ENCODE measurements around the gene WFDC2.

DNA sequence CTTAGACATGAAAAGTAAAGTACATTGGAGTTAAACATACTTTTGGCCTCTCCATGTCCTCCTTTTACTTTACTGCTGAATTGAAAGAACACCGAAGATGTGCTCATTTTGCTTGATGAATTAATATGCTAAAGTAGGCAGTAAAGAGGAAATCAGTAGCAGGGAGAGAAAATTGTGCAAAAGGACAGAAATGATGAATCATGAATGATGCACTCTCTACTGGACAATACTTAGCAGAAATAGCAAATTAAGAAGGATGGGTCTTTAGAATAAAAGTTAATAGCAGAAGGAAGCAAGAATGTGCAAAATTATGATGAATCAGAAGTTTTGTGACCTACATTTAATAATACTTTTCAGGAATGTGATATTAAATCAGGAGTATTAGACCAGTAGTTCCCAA is 54.3 kb downstream of the WFDC2 start:
- TF ChIP-seq POLR2AphosphoS5 (IDR thresholded peaks at IDR 0.05; ENCODE audit: low read depth, low read length) = no peak
- TF ChIP-seq, protein P1, sequence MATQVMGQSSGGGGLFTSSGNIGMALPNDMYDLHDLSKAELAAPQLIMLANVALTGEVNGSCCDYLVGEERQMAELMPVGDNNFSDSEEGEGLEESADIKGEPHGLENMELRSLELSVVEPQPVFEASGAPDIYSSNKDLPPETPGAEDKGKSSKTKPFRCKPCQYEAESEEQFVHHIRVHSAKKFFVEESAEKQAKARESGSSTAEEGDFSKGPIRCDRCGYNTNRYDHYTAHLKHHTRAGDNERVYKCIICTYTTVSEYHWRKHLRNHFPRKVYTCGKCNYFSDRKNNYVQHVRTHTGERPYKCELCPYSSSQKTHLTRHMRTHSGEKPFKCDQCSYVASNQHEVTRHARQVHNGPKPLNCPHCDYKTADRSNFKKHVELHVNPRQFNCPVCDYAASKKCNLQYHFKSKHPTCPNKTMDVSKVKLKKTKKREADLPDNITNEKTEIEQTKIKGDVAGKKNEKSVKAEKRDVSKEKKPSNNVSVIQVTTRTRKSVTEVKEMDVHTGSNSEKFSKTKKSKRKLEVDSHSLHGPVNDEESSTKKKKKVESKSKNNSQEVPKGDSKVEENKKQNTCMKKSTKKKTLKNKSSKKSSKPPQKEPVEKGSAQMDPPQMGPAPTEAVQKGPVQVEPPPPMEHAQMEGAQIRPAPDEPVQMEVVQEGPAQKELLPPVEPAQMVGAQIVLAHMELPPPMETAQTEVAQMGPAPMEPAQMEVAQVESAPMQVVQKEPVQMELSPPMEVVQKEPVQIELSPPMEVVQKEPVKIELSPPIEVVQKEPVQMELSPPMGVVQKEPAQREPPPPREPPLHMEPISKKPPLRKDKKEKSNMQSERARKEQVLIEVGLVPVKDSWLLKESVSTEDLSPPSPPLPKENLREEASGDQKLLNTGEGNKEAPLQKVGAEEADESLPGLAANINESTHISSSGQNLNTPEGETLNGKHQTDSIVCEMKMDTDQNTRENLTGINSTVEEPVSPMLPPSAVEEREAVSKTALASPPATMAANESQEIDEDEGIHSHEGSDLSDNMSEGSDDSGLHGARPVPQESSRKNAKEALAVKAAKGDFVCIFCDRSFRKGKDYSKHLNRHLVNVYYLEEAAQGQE (IDR thresholded peaks at IDR 0.05; ENCODE audit: insufficient read depth in 1 of 2, low read depth in 2 of 2, low read length in 2 of 2) = no peak
- TF ChIP-seq SIN3A (IDR thresholded peaks at IDR 0.05; ENCODE audit: borderline replicate concordance, insufficient read depth, low read length) = no peak
